ENCODE data around the gene SLC9A7.

SLC9A7 gene

GRCh38 chrX:46757593-46757992 is 1.3 kb downstream of the SLC9A7 start:
- Histone ChIP-seq H3K9me3 (peaks cover 0 to 5% (median 0%) of the 10 kb centered on the region in 3 donors), H3K27ac (no peak overlapping the region), H3K4me3 (no peak overlapping the region), H3K27me3 (no peaks in the 10 kb centered on the region), H3K4me1 (peaks cover 0 to 8% (median 3%) of the 10 kb centered on the region in 4 donors), H3K36me3 (no peaks in the 10 kb centered on the region)
- intact Hi-C loops (cut with DNase I; ENCODE audit: low total_unique reads), result loop anchor here (5.0 kb wide), 2 partner anchors 270 to 335 kb away; no protein-coding TSS in a partner anchor
- no peak for TF ChIP-seq CTCF (IDR thresholded peaks at IDR 0.05)
- DNase-seq, result no peak

DNA sequence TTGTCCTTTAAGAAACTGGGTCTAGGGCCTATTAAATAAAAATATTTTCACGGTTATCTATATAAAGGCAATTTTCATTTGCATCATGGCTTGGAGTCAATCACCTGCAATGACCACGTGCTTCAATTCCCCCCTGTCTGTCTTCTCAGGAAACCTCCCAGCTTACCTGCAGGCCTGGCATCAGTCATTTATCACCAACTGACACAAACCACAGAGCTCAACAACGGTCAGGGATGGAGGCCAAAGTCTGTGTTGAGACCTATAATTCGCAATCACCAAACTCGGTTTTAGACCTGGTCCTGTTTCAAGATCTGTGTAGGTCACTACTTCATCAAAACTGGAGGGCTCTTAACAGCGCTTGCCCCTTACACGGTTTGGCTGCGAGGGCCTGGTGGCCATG is 1.9 kb downstream of the SLC9A7 start:
- intact Hi-C loops (cut with DNase I; ENCODE audit: low total_unique reads), result loop anchor here (5.0 kb wide), 2 partner anchors 270 to 335 kb away; no protein-coding TSS in a partner anchor
- no peak overlapping the region for H3K27ac ChIP-seq

DNA sequence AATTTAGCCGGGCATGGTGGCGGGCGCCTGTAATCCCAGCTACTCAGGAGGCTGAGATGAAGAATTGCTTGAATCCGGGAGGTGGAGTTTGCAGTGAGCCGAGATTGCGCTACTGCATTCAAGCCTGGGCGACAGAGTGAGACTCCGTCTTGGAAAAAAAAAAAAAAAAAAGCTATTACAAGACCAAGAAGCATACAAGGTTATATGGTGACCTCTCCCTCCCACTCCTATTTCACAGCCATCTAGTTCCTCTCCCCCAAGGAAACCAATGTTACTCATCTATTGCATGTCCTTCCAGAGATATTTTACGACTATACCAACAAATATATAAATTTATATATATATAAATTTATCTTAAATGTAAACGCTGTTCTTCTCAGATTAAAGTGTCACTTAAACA is 3.2 kb downstream of the SLC9A7 start:
- no peak for TF ChIP-seq CTCF (IDR thresholded peaks at IDR 0.05)
- H3K9me3 ChIP-seq, result no peaks in the 10 kb centered on the region
- H3K36me3 ChIP-seq, result no peaks in the 10 kb centered on the region
- intact Hi-C loops (cut with DNase I; ENCODE audit: low total_unique reads), result loop anchor here (5.0 kb wide), 2 partner anchors 272 to 337 kb away; no protein-coding TSS in a partner anchor
- H3K4me1 ChIP-seq, result peaks cover 0 to 8% (median 3%) of the 10 kb centered on the region in 4 donors
- no peaks in the 10 kb centered on the region for H3K27me3 ChIP-seq
- no peak overlapping the region for H3K4me3 ChIP-seq
- no peak for DNase-seq
- no peak overlapping the region for H3K27ac ChIP-seq

More for the DNA sequence above, 1.9 kb downstream of the SLC9A7 start:
- H3K36me3 ChIP-seq, result no peaks in the 10 kb centered on the region
- H3K9me3 ChIP-seq, result peaks cover 0 to 4% (median 0%) of the 10 kb centered on the region in 3 donors
- H3K27me3 ChIP-seq, result no peaks in the 10 kb centered on the region
- H3K4me3 ChIP-seq, result no peak overlapping the region
- peaks cover 0 to 8% (median 3%) of the 10 kb centered on the region in 4 donors for H3K4me1 ChIP-seq
- TF ChIP-seq CTCF (IDR thresholded peaks at IDR 0.05), result no peak
- no peak for DNase-seq

DNA sequence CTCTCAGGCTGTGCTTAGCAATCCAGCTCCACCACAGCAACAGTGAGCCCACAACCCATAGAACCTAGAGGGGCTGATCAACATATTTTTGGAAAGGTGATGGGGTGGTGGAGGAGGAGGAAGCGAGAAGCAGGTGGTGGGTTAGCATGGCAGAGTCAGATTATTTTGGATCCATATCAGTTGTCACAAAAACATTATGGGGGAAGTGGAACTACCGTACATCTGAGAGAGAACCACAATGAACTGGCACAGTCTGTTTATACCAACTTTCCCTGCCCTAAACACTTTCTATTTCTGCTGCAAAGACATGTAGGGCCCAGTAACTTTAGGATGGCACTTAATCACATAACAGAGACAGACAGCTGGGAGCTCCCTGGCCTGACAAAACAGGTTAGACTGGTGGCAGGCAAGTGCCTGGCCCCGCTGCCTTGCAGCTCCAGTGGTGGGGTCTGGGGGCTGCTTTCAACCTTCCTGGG is 4.3 kb downstream of the SLC9A7 start:
- Histone ChIP-seq H3K9me3 (no peaks in the 10 kb centered on the region), H3K4me3 (no peak overlapping the region), H3K36me3 (no peaks in the 10 kb centered on the region), H3K4me1 (peaks cover 0 to 7% (median 2%) of the 10 kb centered on the region in 4 donors), H3K27ac (no peak overlapping the region), H3K27me3 (no peaks in the 10 kb centered on the region)
- intact Hi-C loops (cut with DNase I; ENCODE audit: low total_unique reads), result loop anchor here (5.0 kb wide), 2 partner anchors 273 to 338 kb away; no protein-coding TSS in a partner anchor
- TF ChIP-seq CTCF (IDR thresholded peaks at IDR 0.05), result no peak
- DNase-seq, result no peak

- H3K27me3 ChIP-seq, result no peaks in the 10 kb centered on the region
- H3K27ac ChIP-seq, result no peak overlapping the region
- intact Hi-C loops (cut with DNase I; ENCODE audit: low total_unique reads), result no loop called here
- H3K36me3 ChIP-seq, result no peaks in the 10 kb centered on the region
- H3K9me3 ChIP-seq, result no peaks in the 10 kb centered on the region
- H3K4me1 ChIP-seq, result peaks cover 0 to 4% (median 0%) of the 10 kb centered on the region in 4 donors
- no peak for DNase-seq
- no peak for TF ChIP-seq CTCF (IDR thresholded peaks at IDR 0.05)
- no peak overlapping the region for H3K4me3 ChIP-seq
Measured at GRCh38 chrX:46754036-46754435, 4.9 kb downstream of the SLC9A7 start.
